ENCODE measurements around the gene RASGEF1C.

RASGEF1C gene

GRCh38 chr5:180179442-180180420 is 29.3 kb downstream of the RASGEF1C start:
- no peak for DNase-seq

GRCh38 chr5:180178531-180179441 is 30.2 kb downstream of the RASGEF1C start:
- DNase-seq, result no peak

GRCh38 chr5:180176191-180176590 is 32.8 kb downstream of the RASGEF1C start:
- DNase-seq, result no peak

- DNase-seq, result no peak
These were observed 34.0 kb downstream of the RASGEF1C start for GRCh38 chr5:180175015-180175431.

GRCh38 chr5:180174587-180174972 is 34.4 kb downstream of the RASGEF1C start:
- DNase-seq, result no peak

- no peak for DNase-seq
These were observed 35.0 kb downstream of the RASGEF1C start for GRCh38 chr5:180173875-180174586.

GRCh38 chr5:180173198-180173544 is 35.8 kb downstream of the RASGEF1C start:
- DNase-seq, result no peak

- DNase-seq, result peak; percentile 85
These were observed 36.4 kb downstream of the RASGEF1C start for GRCh38 chr5:180172447-180173197.

- DNase-seq, result no peak
These were observed 37.4 kb downstream of the RASGEF1C start for GRCh38 chr5:180171568-180172094.

GRCh38 chr5:180170810-180171567 is 38.0 kb downstream of the RASGEF1C start:
- DNase-seq, result no peak

- no peak for DNase-seq
These were observed 38.8 kb downstream of the RASGEF1C start for GRCh38 chr5:180170106-180170809.

- DNase-seq, result no peak
These were observed 39.5 kb downstream of the RASGEF1C start for GRCh38 chr5:180169248-180170105.

GRCh38 chr5:180168758-180169157 is 40.3 kb downstream of the RASGEF1C start:
- DNase-seq, result no peak

GRCh38 chr5:180166176-180166575 is 42.8 kb downstream of the RASGEF1C start:
- no peak for DNase-seq

- no peak for DNase-seq
These were observed 46.7 kb downstream of the RASGEF1C start for GRCh38 chr5:180162304-180162661.

- peak; percentile 59 for DNase-seq
These were observed 47.3 kb downstream of the RASGEF1C start for GRCh38 chr5:180161420-180162303.

- no peak for DNase-seq
These were observed 48.2 kb downstream of the RASGEF1C start for GRCh38 chr5:180160789-180161188.

GRCh38 chr5:180160215-180160614 is 48.8 kb downstream of the RASGEF1C start:
- no peak for DNase-seq

Measured in NCI-H345 (cell line).